Measurements from ENCODE around the gene GRPEL2.

The GRPEL2 gene

GRCh38 chr5:149379177-149379761 is 34.0 kb downstream of the GRPEL2 start, which contains the start of gene IL17B:
Gene IL17B (minus strand): TSS chr5:149379292. CDS start chr5:149379225, 67 bp downstream.
- Histone ChIP-seq H3K4me1 (ENCODE audit: control insufficient read depth, insufficient read depth, low read length) (no peaks in the 10 kb centered on the region), H3K4me3 (ENCODE audit: low read depth, low read length) (no peak within 1 kb of the TSS), H3K27ac (ENCODE audit: extremely low read depth, low read depth, low read length) (no peak within 1 kb of the TSS), H3K36me3 (ENCODE audit: control insufficient read depth in 2 of 2, insufficient read depth in 1 of 2, low read length in 2 of 2) (no peaks in the 10 kb centered on the region), H3K9me3 (ENCODE audit: control insufficient read depth, insufficient read depth, low read depth, low read length) (no peaks in the 10 kb centered on the region)
- ChIA-PET CTCF (interaction anchor here (0.7 to 11.8 kb wide), 6 partner anchors 8 to 239 kb away, joined by 3 to 205 read pairs (median 6); no protein-coding TSS in a partner anchor), POLR2A (no interaction called here)
- TF ChIP-seq EGR2 (tag by site-specific recombination; IDR thresholded peaks at IDR 0.05; ENCODE audit: low read depth) (peak; percentile 46; the same call in 1 of the 2 replicates), ZFHX2 (tag by site-specific recombination; conservative IDR thresholded peaks at IDR 0.05) (peak; percentile 38; the same call in 1 of the 2 replicates)
- TF ChIP-seq, protein P1, sequence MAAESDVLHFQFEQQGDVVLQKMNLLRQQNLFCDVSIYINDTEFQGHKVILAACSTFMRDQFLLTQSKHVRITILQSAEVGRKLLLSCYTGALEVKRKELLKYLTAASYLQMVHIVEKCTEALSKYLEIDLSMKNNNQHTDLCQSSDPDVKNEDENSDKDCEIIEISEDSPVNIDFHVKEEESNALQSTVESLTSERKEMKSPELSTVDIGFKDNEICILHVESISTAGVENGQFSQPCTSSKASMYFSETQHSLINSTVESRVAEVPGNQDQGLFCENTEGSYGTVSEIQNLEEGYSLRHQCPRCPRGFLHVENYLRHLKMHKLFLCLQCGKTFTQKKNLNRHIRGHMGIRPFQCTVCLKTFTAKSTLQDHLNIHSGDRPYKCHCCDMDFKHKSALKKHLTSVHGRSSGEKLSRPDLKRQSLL (tag by site-specific recombination; IDR thresholded peaks at IDR 0.05) = no peak

DNA sequence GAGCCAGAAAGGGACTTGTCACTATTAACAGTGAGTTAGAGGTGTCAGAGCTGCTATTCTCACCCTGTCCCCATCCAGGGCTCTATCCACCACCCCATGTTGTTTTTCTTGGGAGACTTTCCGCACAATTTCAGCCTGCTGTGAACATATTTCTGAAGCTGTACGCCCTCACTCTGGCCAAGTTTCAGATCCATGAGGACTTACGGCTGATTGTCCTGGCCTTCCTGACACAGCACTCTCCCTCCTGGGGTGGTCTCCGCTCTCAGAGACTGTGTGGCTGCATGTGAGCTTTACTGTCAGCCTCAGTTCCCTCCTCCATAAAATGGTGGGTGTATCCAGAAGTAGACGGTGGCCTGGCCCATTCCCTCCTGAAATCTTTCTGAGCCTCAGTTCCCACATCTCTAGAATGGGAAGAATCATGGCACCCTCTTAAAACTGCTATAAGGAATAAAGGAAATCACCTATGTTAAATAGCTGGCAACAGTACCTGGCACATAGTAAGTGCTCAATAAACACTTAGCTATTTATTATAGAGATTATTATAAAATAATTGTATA is 34.6 kb downstream of the GRPEL2 start:
- TF ChIP-seq ZNF664 (tag by site-specific recombination; IDR thresholded peaks at IDR 0.05) (peak; percentile 75), ZNF18 (tag by site-specific recombination; IDR thresholded peaks at IDR 0.05) (no peak)
- TF ChIP-seq, protein P2, sequence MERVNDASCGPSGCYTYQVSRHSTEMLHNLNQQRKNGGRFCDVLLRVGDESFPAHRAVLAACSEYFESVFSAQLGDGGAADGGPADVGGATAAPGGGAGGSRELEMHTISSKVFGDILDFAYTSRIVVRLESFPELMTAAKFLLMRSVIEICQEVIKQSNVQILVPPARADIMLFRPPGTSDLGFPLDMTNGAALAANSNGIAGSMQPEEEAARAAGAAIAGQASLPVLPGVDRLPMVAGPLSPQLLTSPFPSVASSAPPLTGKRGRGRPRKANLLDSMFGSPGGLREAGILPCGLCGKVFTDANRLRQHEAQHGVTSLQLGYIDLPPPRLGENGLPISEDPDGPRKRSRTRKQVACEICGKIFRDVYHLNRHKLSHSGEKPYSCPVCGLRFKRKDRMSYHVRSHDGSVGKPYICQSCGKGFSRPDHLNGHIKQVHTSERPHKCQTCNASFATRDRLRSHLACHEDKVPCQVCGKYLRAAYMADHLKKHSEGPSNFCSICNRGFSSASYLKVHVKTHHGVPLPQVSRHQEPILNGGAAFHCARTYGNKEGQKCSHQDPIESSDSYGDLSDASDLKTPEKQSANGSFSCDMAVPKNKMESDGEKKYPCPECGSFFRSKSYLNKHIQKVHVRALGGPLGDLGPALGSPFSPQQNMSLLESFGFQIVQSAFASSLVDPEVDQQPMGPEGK (tag by site-specific recombination; IDR thresholded peaks at IDR 0.05) = no peak
- Histone ChIP-seq H3K9me3 (ENCODE audit: control insufficient read depth, insufficient read depth, low read depth, low read length) (no peaks in the 10 kb centered on the region), H3K27ac (ENCODE audit: extremely low read depth, low read depth, low read length) (no peak overlapping the region), H3K36me3 (ENCODE audit: control insufficient read depth in 2 of 2, insufficient read depth in 1 of 2, low read length in 2 of 2) (no peaks in the 10 kb centered on the region), H3K4me1 (ENCODE audit: control insufficient read depth, insufficient read depth, low read length) (no peaks in the 10 kb centered on the region), H3K4me3 (ENCODE audit: low read depth, low read length) (no peak overlapping the region)
- ChIA-PET CTCF (interaction anchor here (0.7 to 11.8 kb wide), 8 partner anchors 9 to 111 kb away, joined by 3 to 205 read pairs (median 4); no protein-coding TSS in a partner anchor), POLR2A (interaction anchor here (0.9 kb wide), 1 partner anchor 59 kb away, joined by 3 read pairs; no protein-coding TSS in a partner anchor)

- no peak overlapping the region for H3K27ac ChIP-seq (ENCODE audit: extremely low read depth, low read depth, low read length)
- POLR2A ChIA-PET = interaction anchor here (0.9 kb wide), 1 partner anchor 60 kb away, joined by 3 read pairs; no protein-coding TSS in a partner anchor
- no peaks in the 10 kb centered on the region for H3K4me1 ChIP-seq (ENCODE audit: control insufficient read depth, insufficient read depth, low read length)
- H3K4me3 ChIP-seq (ENCODE audit: low read depth, low read length) = no peak overlapping the region
- H3K36me3 ChIP-seq (ENCODE audit: control insufficient read depth in 2 of 2, insufficient read depth in 1 of 2, low read length in 2 of 2) = no peaks in the 10 kb centered on the region
- TF ChIP-seq ZNF341 (tag by site-specific recombination; IDR thresholded peaks at IDR 0.05; ENCODE audit: low read depth) = peak; percentile 32; the same call in 1 of the 2 replicates
- no peak for TF ChIP-seq SP3 (tag by site-specific recombination; IDR thresholded peaks at IDR 0.05)
- CTCF ChIA-PET = interaction anchor here (0.8 to 11.8 kb wide), 23 partner anchors 7 to 191 kb away, joined by 3 to 205 read pairs (median 8); partner anchors contain the start of gene GRPEL2
- no peaks in the 10 kb centered on the region for H3K9me3 ChIP-seq (ENCODE audit: control insufficient read depth, insufficient read depth, low read depth, low read length)
These were observed 35.3 kb downstream of the GRPEL2 start for GRCh38 chr5:149380466-149381121.

GRCh38 chr5:149381261-149381985 is 36.1 kb downstream of the GRPEL2 start:
- ChIA-PET CTCF (interaction anchor here (0.6 to 11.8 kb wide), 35 partner anchors 8 to 237 kb away, joined by 3 to 205 read pairs (median 5); partner anchors contain the start of gene GRPEL2), POLR2A (no interaction called here)
- no peaks in the 10 kb centered on the region for H3K9me3 ChIP-seq (ENCODE audit: control insufficient read depth, insufficient read depth, low read depth, low read length)
- H3K36me3 ChIP-seq (ENCODE audit: control insufficient read depth in 2 of 2, insufficient read depth in 1 of 2, low read length in 2 of 2) = no peaks in the 10 kb centered on the region
- H3K4me3 ChIP-seq (ENCODE audit: low read depth, low read length) = no peak overlapping the region
- H3K27ac ChIP-seq (ENCODE audit: extremely low read depth, low read depth, low read length) = no peak overlapping the region
- no peaks in the 10 kb centered on the region for H3K4me1 ChIP-seq (ENCODE audit: control insufficient read depth, insufficient read depth, low read length)
- TF ChIP-seq ZNF138 (tag by site-specific recombination; IDR thresholded peaks at IDR 0.05; ENCODE audit: borderline replicate concordance) = no peak
- TF ChIP-seq ZBTB20 (tag by site-specific recombination; IDR thresholded peaks at IDR 0.05) = no peak
- TF ChIP-seq, protein P3, sequence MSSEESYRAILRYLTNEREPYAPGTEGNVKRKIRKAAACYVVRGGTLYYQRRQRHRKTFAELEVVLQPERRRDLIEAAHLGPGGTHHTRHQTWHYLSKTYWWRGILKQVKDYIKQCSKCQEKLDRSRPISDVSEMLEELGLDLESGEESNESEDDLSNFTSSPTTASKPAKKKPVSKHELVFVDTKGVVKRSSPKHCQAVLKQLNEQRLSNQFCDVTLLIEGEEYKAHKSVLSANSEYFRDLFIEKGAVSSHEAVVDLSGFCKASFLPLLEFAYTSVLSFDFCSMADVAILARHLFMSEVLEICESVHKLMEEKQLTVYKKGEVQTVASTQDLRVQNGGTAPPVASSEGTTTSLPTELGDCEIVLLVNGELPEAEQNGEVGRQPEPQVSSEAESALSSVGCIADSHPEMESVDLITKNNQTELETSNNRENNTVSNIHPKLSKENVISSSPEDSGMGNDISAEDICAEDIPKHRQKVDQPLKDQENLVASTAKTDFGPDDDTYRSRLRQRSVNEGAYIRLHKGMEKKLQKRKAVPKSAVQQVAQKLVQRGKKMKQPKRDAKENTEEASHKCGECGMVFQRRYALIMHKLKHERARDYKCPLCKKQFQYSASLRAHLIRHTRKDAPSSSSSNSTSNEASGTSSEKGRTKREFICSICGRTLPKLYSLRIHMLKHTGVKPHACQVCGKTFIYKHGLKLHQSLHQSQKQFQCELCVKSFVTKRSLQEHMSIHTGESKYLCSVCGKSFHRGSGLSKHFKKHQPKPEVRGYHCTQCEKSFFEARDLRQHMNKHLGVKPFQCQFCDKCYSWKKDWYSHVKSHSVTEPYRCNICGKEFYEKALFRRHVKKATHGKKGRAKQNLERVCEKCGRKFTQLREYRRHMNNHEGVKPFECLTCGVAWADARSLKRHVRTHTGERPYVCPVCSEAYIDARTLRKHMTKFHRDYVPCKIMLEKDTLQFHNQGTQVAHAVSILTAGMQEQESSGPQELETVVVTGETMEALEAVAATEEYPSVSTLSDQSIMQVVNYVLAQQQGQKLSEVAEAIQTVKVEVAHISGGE (tag by site-specific recombination; conservative IDR thresholded peaks at IDR 0.05; ENCODE audit: low read depth) = no peak
- no peak for TF ChIP-seq ZNF350 (tag by site-specific recombination; IDR thresholded peaks at IDR 0.05)
- no peak for TF ChIP-seq ZXDB (tag by site-specific recombination; IDR thresholded peaks at IDR 0.05)
